Cardiac muscle cell (in vitro differentiated cells and primary cell): ENCODE results near the gene FAM169A. TPM values are rescaled to one million over a fixed set of nuclear protein-coding genes. Genes with fewer than 3 reads are reported as not detected.

Experiments
- DNase-seq, 2 donors: peaks; one replicate each; pipeline versions ENCODE4 v3.0.0 to v3.0.0-alpha.2; 2010 to 2017; ENCODE audit warnings: low read depth in 1 of 2, low spot score in 1 of 2
- H3K27ac ChIP-seq: fragments of 200-600 bp; sonication (generic); 2 replicates; pipeline ENCODE4 v1.5.1; 2016
- H3K27me3 ChIP-seq: fragments of 200-600 bp; sonication (generic); 2 replicates; pipeline ENCODE4 v1.6.0; 2016; ENCODE audit warnings: control low read depth
- H3K36me3 ChIP-seq: fragments of 200-600 bp; sonication (generic); 2 replicates; pipeline ENCODE4 v1.5.1; 2016; ENCODE audit warnings: control low read depth
- H3K4me1 ChIP-seq: fragments of 200-600 bp; sonication (generic); 2 replicates; pipeline ENCODE4 v1.8.1; 2017; ENCODE audit warnings: low read depth, mild to moderate bottlenecking, mixed run types
- H3K4me3 ChIP-seq: fragments of 200-600 bp; sonication (generic); 2 replicates; pipeline ENCODE4 v1.5.1; 2016; ENCODE audit warnings: mild to moderate bottlenecking
- H3K9me3 ChIP-seq: fragments of 200-600 bp; sonication (generic); 2 replicates; pipeline ENCODE4 v1.5.1; 2017; ENCODE audit warnings: low read depth, mild to moderate bottlenecking, control low read depth
- polyA plus RNA-seq: library from polyadenylated mRNA; unstranded; fragments of >200 nt; fragmentation: Nextera tagmentation; extraction: Ambion mirVana; gene quantifications from 2 replicates; pipeline ENCODE4 v1.2.1, GENCODE V29; 2016
- total RNA-seq: library from RNA; depleted of rRNA; stranded (reverse); fragments of >200 nt; gene quantifications from 2 replicates; pipeline ENCODE4 v1.2.3, GENCODE V29; 2016
- TF ChIP-seq, protein P1 (sequence below): IDR thresholded peaks from 2 replicates; pipeline ENCODE4 v1.5.1; 2012; ENCODE audit warnings: low read depth, mild to moderate bottlenecking, low read length

Gene FAM169A
- total and polyA plus RNA-seq, 2 experiments from 2014 or later: 6.1 to 28.7 TPM

DNA sequence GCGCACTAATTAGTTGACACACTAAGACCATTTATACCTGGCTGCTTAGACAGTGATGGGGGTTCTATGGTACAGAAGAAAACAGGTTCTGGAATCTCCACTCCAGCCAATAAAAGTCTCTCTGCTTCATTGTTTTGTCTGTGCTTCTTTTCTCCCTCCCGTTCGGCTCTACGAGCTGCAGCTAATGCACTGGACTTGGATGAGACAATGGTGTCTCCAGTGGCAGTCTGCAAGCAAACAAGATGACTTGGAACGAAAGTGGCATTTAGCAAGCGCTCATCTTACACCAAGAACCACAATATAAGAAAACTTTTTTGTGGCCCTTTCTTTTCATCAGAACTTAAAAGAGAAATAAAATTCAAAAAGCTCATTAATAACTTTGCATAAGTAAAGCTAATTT lies 129.4 kb downstream of the FAM169A start:
- TF ChIP-seq, protein P1, sequence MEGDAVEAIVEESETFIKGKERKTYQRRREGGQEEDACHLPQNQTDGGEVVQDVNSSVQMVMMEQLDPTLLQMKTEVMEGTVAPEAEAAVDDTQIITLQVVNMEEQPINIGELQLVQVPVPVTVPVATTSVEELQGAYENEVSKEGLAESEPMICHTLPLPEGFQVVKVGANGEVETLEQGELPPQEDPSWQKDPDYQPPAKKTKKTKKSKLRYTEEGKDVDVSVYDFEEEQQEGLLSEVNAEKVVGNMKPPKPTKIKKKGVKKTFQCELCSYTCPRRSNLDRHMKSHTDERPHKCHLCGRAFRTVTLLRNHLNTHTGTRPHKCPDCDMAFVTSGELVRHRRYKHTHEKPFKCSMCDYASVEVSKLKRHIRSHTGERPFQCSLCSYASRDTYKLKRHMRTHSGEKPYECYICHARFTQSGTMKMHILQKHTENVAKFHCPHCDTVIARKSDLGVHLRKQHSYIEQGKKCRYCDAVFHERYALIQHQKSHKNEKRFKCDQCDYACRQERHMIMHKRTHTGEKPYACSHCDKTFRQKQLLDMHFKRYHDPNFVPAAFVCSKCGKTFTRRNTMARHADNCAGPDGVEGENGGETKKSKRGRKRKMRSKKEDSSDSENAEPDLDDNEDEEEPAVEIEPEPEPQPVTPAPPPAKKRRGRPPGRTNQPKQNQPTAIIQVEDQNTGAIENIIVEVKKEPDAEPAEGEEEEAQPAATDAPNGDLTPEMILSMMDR: no peak
- DNase-seq: no peak
- Histone ChIP-seq H3K4me1 (no peaks in the 10 kb centered on the region), H3K27ac (no peak overlapping the region), H3K36me3 (peaks cover 67% of the 10 kb centered on the region), H3K27me3 (no peaks in the 10 kb centered on the region), H3K9me3 (no peaks in the 10 kb centered on the region), H3K4me3 (no peak overlapping the region)

Other genes starting within 250 kb of the FAM169A start
- gene ENC1, start 225.7 kb downstream of the FAM169A start, total RNA-seq: 5.7 and 6.5 TPM in 2 replicates
- 0.56 and 2.3 TPM in 2 replicates for gene ENC1, start 225.7 kb downstream of the FAM169A start, polyA plus RNA-seq
- gene HEXB, start 181.2 kb downstream of the FAM169A start, total RNA-seq: 26.4 and 30.1 TPM in 2 replicates
- 26.8 and 36.7 TPM in 2 replicates for gene HEXB, start 181.2 kb downstream of the FAM169A start, polyA plus RNA-seq
- gene GFM2, start 99.3 kb downstream of the FAM169A start, total RNA-seq: 55.7 and 59.6 TPM in 2 replicates
- gene GFM2, start 99.3 kb downstream of the FAM169A start, polyA plus RNA-seq: 50.0 and 50.9 TPM in 2 replicates
- gene NSA2, start 99.1 kb downstream of the FAM169A start, total RNA-seq: 65.5 and 85.1 TPM in 2 replicates
- gene NSA2, start 99.1 kb downstream of the FAM169A start, polyA plus RNA-seq: 44.9 and 46.1 TPM in 2 replicates
- gene GCNT4, start 186.2 kb upstream of the FAM169A start, total RNA-seq: 0.07 and 0.18 TPM in 2 replicates
- 0.23 TPM in 1 of 2 replicates, not detected in the other for gene GCNT4, start 186.2 kb upstream of the FAM169A start, polyA plus RNA-seq